GM19463 (cell line): ENCODE results near the gene MPC1L.
"Not testable (repeated sequence)": the region's sequence is repeated elsewhere in the genome, so short reads cannot be mapped to it uniquely, and the experiment has no call there.

Source experiments
- ATAC-seq: cut with Tn5 transposase; IDR thresholded peaks from one replicate; pipeline ENCODE4 v1.9.1; 2021; ENCODE audit warnings: mild to moderate bottlenecking, moderate library complexity; ENCODE audit not compliant: unreplicated experiment

Gene MPC1L

DNA sequence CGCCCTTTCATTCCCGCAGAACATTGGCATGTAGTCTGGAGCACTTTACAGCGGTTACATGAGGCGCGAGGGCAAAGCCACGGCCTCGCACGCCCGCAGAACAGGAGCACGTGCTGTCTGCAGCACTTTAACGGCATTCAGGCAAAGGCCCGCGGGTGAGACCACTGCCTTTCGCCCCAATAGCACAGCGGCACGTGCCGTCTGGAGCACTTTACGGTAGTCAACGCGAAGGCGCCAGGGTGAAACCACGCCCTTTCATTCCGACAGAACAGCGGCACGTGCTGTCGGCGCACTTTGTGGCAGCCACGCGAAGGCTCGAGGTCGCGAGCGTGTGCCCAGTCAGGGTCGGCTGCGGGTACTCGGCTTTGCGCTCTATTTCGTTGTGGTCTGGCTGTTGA lies at the start of gene MPC1L:
TSS of gene MPC1L (plus strand) at position 290 of the 398 bp plus-strand sequence. CDS start 138 bp downstream, outside the sequence.
- no peak for ATAC-seq

DNA sequence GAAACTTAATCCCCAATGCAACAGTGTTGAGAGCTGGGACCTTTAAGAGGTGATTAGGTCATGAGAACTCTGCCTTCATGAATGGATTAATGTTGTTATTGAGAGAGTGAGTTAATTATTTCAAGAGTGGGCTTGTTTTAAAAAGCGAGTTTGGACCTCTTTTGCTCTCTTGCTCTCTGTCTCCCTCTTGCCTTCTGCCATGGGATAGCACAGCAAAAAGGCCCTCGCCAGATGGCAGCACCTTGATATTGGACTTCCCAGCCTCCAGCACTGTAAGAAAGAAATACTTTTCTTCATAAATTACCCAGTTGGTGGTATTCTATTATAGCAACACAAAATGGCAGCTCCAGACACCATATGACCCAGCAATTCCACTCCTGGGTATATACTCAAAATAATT lies 49.5 kb upstream of the MPC1L start:
- ATAC-seq = no peak

DNA sequence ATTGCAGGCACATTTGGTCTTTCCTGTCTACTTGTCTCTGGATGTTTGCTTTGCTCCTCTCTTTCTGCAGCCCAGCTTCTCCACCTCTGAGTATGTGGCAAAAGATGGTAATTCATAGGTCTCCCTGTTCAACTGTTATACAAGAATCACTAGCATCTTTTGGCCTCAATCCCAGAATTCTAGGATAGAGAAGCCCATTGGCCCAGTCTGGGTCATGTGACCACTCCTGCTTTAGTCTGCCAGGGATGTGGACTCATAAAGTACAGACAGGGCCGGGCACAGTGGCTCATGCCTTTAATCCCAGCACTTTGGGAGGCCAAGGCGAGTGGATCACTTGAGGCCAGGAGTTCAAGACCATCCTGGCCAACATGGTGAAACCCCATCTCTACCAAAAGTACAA lies 47.8 kb upstream of the MPC1L start:
- ATAC-seq = not testable (repeated sequence)

DNA sequence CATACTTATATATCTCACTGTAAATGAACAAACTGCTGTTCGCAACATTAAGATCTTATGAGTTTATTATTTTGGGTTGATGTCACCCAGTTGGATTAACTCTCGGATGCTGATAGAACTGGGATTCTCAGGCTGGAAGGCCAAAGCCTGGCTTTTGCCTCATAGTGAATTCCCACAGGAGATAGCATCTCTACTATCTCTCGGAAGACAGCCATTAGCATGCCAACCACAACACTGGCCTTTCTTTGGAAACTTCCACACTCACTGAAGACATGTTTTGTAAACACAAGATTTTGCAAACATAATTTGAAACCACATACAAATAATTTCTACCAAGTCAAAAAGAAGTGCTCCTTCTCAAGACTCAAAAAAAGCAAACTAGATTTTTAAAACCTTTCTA lies 46.9 kb upstream of the MPC1L start:
- ATAC-seq = no peak

DNA sequence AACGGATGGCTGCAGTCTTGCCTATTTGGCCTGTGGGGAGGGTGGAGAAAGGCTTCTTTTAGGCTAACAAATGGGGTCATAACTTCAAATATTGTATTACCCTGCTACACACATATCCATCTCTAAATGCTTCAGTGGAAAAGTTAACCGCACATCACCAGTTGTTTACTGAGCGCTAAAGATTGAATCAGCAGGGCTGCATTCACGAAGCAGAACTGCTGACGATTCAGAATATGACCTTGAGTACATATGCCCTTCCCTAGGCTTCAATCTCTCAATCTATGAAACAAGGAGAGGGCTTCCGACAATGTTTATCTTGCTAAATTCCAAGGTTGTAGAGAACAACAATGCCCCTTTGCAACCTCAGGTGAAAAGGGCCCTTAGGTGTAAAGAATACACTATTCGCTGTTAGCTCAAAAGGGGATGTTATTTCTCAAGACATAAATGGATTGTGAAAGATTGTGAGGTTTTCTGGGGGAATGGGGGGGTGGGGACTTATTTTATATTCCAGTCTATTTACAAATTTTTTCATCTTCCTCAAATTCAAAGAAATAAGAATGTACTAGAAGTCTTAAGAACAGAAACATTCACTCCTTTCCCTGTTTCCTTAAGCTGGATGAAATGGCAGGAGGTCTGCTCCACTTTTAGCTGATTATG lies 45.1 kb upstream of the MPC1L start:
- ATAC-seq = no peak

DNA sequence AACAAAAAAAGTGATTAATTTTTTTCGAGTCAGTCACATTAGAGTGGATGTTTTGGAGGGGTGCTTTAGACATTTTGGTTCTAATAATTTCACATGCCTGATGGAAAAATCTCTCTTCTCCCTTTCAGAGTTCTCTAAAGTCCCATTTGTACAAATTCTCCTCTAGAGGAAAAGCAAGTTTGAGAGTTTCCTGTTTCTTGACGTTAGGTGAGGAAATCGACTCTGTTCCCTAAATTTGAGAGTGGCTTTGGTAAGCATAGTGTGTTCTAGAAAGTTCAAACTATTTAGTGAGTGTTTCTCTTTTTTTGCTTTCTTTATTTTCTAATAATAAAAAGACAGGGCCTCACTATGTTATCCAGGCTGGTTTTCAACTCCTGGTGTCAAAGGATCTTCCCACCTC lies 44.1 kb upstream of the MPC1L start:
- no peak for ATAC-seq

DNA sequence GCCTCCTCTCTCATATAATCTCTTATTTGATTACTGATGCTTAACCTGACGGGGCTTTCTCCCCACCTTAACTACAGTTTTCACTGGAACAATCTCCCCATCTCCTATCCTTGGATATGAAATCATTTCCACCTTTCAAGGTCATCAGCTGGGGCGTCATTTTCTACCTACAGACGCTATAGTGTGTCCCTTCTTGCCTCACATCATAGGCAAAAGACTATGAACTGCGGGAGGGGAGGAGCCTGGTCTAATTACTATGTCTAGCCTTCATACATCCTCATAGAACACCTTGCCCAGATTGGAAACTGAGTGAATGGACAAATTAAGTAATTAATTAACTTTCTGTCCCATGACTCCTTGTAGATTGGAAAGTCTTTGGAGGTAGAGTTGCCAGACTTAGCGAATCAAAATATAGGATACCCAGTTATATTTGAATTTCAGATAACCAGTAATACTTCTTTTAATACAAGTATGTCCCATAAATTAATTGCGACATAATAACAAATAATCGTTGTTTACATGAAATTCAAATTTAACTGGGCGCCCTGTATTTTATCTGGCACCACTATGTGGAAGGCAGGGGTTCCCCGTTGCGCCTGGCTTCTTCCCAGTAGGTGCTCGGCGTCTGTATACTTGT lies 43.2 kb upstream of the MPC1L start:
- peak; percentile 40 for ATAC-seq

DNA sequence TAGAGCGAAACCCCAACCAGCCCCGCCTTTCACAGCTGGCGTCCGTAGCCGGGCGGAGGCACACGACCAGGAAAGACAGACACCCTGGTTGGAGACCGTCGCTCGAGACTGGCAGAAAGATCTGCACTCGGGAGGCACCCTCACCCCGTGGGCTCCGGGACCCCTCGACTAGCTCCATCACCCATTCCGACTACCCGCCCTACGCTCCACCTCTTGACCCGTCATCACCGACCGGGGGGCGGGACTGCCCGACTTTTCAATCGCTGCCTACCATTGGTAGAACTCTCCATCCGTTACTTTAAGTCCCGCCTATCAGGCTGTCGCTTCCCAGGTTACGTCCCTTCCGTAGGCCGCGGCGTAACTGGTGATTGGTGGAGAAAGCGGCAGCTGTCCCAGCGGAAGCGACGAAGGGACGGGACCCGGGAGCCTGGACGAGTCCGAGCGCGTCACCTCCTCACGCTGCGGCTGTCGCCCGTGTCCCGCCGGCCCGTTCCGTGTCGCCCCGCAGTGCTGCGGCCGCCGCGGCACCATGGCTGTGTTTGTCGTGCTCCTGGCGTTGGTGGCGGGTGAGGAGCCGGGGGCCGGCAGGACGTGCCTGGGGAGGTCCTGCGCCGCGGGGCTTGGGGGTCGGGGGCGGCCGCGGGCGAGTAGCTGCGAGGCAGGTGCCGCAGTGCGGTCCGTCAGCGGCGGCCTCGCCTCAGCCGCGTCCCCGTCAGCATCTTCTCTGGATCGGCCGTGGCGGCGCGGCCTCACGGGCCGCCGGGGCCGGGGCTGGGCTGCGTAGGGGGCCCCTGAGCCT lies 42.5 kb upstream of the MPC1L start, which contains the start of gene ATP6AP2:
TSS of gene ATP6AP2 (plus strand) at position 434 of the 799 bp plus-strand sequence. CDS start at position 530, 96 bp downstream.
- ATAC-seq = peak; percentile 92

DNA sequence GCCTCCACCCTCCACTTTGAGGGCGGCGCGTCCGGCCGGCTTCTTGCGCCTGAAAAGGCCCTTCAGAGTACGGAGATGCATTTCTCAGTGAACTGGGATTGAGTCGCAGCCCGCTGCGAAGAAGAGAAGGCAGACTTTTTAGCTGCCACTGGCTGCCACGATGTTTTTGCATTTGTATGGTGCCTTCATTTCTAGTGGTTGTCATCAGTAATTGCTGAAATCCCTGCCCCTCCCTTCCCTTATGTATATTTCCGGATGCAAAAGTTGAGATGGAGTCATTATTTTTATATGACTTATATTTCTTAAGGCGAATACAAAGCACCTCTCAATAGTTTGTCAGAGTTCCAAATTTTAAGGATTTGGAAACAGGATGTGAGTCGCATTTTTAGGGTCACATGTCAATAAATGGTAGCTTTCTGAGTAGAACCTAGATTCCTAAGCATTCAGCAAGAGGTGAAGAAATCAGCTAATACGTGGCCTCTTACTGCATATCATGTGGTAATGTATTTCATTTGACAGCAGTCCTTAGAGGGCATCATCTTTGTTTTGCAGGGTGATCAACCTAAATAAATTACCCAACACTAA lies 41.8 kb upstream of the MPC1L start:
- ATAC-seq = no peak

DNA sequence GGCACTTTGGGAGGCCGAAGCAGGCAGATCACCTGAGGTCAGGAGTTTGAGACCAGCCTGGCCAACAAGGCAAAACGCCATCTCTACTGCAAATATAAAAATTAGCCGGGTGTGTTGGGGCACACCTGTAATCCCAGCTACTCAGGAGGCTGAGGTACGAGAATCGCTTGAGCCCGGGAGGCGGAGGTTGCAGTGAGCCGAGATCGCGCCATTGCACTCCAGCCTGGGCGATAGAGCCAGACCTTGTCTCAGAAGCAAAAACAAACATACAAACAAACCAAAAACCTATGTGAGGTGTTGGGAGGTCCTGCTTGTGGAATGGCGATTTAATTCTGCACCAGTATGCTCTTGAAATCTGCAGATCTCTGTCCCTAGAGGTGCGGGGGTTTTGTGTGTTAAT lies 41.0 kb upstream of the MPC1L start:
- not testable (repeated sequence) for ATAC-seq

DNA sequence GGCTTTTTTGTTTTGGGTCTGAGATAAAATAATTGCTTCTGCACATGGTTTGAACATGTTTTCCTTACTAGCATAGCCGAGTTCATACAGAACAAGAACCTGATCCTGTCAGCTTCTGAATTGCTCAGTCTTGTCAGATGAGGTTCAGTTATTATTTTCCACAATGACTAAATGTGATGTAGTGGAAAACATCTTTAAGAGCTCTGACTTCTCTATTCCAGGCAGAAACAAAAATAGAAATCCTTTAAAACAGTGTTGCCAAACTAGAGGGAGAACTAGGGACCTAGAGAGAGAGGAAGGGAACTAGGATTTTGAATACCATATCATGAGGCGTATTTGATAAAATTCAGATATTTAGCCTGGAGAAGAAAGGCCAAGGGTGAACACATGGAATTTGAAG lies 40.4 kb upstream of the MPC1L start:
- ATAC-seq = no peak

DNA sequence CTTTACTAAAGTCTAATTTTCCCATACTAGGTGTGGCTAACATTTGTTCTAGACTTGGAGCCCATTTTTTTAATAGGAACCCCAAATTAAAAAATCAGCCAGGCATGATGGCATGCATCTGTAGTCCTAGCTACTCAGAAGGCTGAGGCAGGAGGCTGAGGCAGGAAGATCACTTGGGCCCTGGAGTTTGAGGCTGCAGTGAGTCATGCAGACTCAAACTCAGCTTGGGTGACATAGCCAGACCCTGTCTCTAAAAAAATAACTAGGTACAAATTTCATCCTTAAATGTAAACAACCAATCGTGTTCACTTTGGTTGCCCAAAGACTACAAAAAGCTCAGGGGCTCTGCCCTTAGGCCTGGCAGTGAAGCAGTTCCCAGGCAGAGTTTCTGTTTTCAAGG lies 35.6 kb upstream of the MPC1L start:
- not testable (repeated sequence) for ATAC-seq

DNA sequence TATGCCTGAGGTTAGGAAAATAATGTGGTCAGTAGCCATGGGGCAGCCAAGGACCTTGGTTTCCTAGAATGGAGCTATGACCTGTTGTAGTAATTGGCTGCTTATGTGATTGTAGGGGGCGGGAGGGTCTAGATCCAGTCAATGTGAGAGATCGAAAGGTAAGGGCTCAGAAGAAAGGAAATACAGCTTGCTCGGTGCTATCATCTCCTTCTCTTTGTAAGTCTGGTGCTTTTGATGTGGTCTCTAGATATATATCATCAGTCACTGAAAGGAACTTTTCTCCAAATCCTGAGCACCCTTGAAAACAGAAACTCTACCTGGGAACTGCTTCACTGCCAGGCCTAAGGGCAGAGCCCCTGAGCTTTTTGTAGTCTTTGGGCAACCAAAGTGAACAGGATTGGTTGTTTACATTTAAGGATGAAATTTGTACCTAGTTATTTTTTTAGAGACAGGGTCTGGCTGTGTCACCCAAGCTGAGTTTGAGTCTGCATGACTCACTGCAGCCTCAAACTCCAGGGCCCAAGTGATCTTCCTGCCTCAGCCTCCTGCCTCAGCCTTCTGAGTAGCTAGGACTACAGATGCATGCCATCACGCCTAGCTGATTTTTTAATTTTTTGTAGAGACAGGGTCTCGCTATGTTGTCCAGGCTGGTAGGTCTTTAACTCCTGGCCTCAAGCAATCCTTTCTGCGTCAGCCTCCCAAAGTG lies 33.5 kb upstream of the MPC1L start:
- not testable (repeated sequence) for ATAC-seq

DNA sequence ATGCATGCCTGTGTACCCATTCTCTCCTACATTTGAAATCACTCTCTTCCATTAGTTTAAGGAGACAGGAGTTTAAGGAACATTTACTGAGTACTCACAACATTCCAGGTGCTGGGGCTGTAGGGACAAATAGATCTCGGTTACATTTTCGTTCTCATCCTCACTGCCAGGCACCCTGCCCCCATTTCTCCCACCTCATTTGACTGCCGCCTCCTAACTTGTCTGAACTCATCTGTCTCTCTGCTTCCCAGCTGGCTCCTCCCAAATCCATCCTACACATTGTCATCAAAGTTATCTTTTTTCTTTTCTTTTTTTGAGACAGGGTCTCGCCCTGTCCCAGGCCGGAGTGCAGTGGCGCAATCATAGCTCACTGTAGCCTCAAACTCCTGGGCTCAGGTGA lies 19.8 kb upstream of the MPC1L start:
- ATAC-seq = no peak

DNA sequence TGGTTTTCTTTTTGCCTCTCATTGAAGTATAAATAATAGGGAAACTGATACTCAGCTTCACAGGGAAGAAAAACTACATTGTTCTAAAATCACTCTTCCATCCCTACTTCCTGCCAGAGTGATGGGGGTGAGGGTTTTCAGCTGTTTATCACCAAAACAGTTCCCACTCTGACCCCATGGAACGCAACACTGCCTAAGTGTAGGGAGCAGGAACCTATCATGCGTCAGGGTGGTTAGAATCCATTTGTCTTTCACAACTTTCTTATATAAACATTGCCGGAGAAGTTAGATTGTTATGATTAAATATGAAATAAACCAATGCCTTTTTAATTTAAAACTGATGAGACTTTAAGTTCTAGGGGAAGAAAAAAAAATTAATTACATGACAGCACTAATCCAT lies 15.8 kb upstream of the MPC1L start:
- ATAC-seq = no peak

DNA sequence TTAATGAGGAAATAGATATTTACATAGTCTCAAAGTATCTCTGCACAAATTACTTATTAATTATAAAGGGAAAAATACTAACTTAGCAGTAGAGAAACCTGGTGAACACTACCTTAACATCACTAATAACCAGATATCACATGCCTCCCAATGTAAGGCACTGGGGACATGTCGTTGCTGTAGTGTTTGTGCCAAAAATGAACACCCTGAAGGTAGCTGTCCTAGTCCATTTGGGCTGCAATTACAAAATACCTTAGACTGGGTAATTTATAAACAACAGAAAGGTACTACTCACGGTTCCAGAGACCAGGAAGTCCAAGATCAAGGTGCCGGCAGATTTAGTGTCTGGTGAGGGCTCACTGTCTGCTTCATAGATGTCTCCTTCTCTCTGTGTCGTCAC lies 10.7 kb upstream of the MPC1L start:
- no peak for ATAC-seq

DNA sequence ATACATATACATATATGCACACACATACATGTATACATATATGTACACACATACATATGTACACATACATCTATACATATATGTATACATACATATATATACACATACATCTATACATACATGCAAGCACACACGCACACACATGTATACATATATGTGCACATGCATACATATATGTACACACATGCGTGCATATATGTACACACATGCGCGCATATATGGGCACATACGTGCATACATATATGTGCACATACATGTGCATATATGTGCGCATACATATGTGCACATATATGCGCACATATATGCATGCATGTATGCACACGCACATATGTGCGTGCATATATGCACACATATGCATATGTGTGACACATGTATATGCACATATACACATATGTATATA lies 7.3 kb upstream of the MPC1L start:
- ATAC-seq = no peak

DNA sequence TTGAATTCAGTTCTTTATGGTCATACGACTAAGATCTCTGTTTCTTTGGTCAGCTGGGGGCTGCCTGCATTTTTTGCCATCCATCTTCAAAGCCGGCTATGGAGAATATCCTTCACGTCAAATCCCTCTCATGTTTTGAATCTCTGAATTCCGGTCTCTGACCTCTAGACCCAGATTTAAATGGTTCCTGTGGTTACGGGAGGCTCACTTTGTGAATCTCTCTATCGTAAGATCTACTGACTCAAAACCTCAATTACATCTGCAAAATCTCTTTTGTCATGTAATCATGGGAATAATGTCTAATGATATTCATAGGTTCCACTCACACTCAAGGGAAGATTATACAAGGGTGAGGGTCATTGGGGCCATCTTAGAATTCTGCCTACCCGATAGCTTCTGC lies 5.7 kb upstream of the MPC1L start:
- ATAC-seq = no peak

DNA sequence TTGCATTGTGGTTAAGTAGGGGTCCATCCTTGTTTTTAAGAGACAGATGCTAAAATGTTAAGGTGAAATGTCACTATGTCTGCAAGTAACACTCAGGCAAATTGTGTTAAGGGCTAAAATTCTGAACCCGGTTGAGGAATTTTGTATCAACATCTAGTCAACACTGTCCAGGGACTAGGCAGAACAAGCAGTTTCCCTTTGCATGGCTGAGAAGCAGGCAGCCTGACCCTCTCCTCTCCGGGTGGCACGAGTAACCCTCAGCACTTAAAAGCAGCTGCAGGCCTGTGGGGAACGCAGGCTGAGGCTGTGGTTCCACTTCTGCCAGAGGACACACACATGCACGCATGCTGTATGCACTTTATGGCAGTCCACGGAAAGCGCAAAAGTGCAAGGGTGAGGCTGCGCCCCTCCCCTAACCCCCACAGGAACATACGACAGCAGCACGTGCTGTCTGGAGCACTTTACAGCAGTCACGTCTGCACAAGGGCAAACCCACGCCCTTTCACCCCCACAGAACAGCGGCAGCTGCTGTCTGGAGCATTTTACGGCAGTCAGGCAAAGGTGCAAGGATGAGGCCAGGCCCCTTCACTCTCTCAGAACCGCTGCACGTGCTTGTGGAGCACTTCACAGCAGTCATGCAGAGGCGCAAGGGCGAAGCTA lies 619 bp upstream of the MPC1L start:
- no peak for ATAC-seq

DNA sequence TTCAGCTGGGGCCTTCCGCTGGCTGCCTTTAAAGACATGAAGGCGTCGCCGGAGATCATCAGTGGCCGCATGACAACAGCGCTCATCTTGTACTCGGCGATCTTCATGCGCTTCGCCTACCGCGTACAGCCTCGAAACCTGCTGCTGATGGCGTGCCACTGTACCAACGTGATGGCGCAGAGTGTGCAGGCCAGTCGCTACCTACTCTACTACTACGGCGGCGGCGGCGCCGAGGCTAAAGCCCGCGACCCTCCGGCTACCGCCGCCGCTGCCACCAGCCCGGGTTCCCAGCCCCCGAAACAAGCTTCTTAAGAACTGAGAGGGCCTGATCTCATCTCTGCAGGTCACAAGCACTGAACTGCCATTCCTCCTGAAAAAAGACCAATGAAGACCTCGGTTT lies 437 bp downstream of the MPC1L start:
- no peak for ATAC-seq
